GM12801 (cell line): ENCODE results near the gene EIF4G3.

Source experiments
- CTCF ChIP-seq: IDR thresholded peaks from one replicate; pipeline ENCODE4 v1.5.1; 2011; ENCODE audit warnings: control low read depth; ENCODE audit not compliant: insufficient read length; ENCODE audit errors: extremely low read depth

The EIF4G3 gene

GRCh38 chr1:20932437-20932977 is 244.2 kb downstream of the EIF4G3 start:
- TF ChIP-seq CTCF = no peak

GRCh38 chr1:20931930-20932436 is 244.7 kb downstream of the EIF4G3 start:
- no peak for TF ChIP-seq CTCF

GRCh38 chr1:20930427-20930826 is 246.3 kb downstream of the EIF4G3 start:
- no peak for TF ChIP-seq CTCF

GRCh38 chr1:20928146-20928545 is 248.6 kb downstream of the EIF4G3 start:
- no peak for TF ChIP-seq CTCF

- TF ChIP-seq CTCF = no peak
Observed at GRCh38 chr1:20921285-20921684, 255.4 kb downstream of the EIF4G3 start.

- TF ChIP-seq CTCF = no peak
Observed at GRCh38 chr1:20913242-20913641, 263.5 kb downstream of the EIF4G3 start.

- TF ChIP-seq CTCF = no peak
Observed at GRCh38 chr1:20903437-20903836, 273.3 kb downstream of the EIF4G3 start.
